Retina (tissue), 1 donor: ENCODE data around the gene FRAS1.
A peak's percentile ranks its signal among the peaks of the same experiment; 100 is the strongest.
"Not testable (repeated sequence)": the region's sequence is repeated elsewhere in the genome, so short reads cannot be mapped to it uniquely, and the experiment has no call there.

ENCODE experiments used
- DNase-seq: peaks from one replicate; pipeline ENCODE4 v3.0.0-alpha.2; 2016

Gene FRAS1, protein sequence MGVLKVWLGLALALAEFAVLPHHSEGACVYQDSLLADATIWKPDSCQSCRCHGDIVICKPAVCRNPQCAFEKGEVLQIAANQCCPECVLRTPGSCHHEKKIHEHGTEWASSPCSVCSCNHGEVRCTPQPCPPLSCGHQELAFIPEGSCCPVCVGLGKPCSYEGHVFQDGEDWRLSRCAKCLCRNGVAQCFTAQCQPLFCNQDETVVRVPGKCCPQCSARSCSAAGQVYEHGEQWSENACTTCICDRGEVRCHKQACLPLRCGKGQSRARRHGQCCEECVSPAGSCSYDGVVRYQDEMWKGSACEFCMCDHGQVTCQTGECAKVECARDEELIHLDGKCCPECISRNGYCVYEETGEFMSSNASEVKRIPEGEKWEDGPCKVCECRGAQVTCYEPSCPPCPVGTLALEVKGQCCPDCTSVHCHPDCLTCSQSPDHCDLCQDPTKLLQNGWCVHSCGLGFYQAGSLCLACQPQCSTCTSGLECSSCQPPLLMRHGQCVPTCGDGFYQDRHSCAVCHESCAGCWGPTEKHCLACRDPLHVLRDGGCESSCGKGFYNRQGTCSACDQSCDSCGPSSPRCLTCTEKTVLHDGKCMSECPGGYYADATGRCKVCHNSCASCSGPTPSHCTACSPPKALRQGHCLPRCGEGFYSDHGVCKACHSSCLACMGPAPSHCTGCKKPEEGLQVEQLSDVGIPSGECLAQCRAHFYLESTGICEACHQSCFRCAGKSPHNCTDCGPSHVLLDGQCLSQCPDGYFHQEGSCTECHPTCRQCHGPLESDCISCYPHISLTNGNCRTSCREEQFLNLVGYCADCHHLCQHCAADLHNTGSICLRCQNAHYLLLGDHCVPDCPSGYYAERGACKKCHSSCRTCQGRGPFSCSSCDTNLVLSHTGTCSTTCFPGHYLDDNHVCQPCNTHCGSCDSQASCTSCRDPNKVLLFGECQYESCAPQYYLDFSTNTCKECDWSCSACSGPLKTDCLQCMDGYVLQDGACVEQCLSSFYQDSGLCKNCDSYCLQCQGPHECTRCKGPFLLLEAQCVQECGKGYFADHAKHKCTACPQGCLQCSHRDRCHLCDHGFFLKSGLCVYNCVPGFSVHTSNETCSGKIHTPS (N-terminal part only)

DNA sequence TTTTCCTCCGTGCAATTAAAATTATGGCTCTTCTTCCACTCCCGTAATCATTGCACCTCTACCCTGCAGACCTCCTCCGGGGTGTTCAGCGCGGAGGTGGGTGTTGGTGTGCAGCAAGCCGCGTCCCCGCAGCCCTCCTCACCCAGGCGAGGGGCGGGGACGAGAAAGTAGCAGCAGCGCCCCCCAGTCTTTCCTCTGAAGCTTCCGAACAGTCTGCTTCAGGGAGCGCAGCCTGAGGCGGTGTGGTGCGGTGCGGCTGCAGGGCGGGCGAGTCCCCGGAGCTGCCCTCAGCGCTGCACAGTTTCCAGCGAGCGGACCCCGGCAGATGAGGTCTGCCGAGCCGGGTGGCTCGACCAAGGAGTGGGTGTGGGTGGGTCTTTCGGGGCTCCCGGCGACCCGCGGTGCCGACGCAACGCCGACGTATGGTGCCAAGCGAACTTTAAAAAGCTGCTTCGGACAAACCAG is at the start of gene FRAS1:
Gene FRAS1, plus strand, starts transcription at position 189 of the 465 bp plus-strand sequence. CDS start 687 bp downstream, outside the sequence.
- DNase-seq, result peak; percentile 88

DNA sequence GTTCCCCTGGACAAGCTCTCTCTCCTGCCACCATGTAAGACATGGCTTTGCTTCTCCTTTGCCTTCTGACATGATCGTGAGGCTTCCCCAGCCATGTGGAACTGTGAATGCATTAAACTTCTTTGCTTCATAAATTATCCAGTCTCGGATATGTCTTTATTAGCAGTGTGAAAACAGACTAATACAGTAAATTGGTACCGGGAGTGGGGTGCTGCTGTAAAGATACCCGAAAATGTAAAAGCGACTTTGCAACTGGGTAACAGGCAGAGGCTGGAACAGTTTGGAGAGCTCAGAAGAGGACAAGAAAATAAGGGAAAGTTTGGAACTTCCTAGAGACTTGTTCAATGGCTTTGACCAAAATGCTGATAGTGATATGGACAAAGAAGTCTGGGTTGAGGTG is 46.1 kb upstream of the FRAS1 start:
- not testable (repeated sequence) for DNase-seq

DNA sequence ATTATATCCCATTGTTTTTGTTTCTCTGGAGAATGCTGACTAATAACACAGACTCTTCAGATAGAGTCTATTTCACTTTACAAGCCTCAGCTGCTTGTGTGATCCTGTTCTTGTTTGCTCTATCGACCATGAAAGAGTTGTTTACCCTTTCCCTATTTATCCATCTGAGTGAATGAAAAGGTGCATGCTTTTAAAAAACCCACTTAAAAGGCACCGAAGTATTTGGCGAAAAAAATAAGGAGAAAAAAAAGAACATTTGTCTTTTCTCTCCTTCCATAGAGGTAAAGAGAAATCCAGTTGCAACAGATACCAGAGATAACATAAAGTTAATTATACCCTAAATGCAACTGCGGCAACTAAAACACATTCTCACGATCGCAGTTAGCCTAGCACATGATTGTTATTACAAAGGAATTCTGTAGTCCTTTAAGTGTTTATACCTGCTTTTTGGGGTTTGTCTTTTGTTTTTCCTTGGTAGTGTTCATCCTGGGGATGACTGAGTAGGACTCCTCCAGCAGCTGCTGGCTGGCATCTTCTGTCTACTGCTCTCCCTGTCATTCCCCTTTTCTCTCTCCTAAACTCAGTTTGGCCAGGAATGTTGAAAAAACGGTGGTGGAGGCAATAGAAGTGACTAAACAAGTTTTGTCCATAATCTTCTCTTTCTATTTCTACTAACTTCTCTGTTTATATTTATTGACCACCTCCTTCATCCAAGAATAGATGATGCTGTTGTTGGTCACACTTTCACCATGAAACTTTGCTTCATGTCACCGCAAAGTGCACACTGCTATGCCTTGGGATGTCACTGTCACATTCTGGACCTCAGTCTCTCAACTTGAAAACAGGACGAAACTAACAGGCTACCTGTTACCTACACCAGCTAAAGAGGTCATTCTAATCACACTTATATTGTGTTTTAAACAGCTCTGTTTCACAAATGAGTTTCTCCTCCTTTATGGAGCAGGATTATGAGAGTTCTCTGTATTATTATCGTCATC is 41.9 kb upstream of the FRAS1 start:
- DNase-seq, result no peak

DNA sequence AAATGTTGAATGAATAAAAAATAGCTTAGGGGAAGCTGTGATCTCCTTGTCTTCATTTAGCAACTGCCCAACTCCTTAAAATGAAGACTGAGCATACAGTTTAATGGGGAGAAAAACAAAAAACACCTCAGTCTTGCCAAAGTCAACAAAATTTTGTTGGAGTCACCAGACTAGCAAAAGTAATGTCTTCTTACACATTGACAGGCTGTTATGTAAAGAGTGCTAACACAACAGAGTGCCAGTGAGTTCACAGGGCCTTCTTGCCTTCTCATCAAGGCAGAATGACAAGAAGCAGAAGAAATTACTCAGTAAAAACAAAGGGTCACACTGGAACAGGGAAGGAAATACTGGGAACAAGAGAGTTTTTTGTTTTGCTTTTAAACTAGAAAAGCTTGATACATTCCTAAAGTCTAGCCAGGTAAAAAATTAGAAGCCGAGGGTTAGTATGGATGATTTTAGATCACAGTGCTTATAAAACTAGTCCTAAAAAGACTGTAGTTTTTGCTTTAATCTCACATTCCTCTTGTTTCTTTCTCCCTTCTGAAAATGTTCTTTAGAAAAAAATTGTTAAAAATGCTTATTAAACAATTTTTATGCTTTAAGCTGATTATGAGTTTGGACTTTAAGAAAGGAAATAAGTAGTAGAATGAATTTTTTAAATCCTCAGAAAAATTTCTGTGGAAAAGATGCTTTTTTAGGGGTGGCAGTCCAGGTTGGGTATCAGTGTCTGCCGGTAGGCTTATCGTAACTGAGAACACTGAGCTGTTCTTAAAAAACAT is 38.7 kb upstream of the FRAS1 start:
- DNase-seq, result no peak

DNA sequence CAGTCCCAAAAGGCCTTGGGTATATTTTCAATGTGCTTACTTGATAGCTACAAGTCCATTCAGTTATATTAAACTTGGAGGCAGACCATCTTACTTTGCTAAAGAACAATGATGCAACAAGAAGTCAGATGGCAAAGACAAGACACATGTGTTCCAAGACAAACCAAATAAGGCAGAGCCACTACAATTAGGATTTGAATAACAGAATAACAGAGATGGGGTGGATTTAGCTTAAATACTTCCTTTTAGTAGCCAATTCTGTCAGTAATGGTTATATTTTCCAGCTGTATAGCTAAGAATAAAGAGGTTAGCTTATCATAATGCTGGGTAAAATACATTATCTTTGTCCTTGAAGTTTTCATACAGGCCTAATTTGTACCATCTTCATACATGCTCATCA is 37.7 kb upstream of the FRAS1 start:
- DNase-seq, result no peak

DNA sequence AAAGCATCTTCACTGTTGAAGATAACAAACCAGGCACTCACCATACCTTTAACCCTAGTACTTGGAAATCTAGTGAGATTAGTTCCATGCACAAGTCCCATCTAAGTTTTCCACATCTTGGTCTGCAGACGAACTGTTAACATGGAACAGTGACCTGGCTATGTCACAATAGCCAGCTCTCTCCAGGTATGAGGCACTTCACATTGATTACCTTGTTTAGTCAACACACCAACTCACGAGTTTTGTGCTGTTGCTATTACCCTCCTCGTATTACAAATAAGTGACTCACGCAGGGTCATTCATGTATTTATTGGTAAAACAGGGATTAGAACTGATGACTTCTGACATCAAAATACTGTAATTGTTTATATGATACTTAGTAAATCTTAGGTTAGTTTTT is 36.4 kb upstream of the FRAS1 start:
- DNase-seq, result no peak

DNA sequence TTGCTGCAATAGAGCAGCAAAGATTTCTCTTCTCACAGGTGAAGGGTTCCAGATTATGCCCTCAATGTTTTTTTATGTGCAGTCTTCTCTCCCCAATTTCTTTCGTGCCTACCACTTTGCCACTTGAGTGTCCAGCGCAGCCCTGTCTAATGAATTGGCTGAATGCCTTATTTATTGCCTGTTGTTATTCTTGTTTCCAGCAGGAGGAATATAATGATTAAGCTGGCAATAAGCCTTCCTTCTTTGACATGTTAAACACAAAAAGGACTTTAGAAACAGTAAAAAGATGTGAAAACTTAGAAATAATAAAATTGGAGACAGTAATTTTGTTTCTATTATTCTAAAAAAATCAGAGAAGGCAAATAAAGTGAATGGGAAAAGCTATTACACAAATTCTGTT is 34.6 kb upstream of the FRAS1 start:
- no peak for DNase-seq

DNA sequence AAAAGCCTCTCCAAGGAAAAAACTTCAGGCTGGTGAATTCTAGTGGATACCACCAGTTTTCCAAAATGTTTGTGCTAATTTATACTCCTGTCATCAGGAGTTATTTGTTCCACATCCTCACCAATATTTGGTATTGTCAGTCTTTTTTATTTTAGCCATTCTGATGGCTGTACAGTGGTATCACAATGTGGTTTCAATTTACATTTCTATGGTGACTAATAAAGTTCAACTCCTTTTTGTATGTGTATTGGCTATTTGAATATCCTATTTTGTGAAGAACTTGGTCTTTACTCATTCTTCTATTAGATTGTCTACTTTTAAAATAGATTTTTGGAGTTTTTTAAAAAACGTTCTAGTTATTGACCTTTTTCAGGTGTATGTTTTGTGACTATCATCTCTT is 33.0 kb upstream of the FRAS1 start:
- no peak for DNase-seq

DNA sequence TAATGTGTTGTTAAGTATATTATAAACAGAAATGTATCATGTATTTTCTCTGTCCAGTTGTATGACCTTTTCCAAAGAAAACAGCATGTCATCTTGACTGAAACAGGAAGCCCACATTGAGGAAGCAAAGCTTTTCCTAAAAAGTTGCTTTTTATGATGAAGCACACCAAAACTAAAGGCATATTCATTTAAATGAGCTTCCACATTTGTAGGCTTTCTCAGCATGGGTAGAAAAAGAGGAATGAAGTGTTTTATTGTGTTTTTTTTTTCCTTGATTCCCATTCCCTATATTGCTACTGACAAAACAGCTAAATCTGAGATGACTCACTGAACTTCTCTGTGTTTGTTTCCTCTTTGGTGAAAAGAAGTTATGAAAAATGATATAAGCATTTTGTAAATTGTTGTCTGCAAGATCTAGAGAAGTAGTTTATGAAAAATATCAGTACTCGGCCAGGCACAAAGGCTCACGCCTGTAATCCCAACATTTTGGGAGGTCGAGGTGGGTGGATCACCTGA is 32.5 kb upstream of the FRAS1 start:
- DNase-seq, result no peak

DNA sequence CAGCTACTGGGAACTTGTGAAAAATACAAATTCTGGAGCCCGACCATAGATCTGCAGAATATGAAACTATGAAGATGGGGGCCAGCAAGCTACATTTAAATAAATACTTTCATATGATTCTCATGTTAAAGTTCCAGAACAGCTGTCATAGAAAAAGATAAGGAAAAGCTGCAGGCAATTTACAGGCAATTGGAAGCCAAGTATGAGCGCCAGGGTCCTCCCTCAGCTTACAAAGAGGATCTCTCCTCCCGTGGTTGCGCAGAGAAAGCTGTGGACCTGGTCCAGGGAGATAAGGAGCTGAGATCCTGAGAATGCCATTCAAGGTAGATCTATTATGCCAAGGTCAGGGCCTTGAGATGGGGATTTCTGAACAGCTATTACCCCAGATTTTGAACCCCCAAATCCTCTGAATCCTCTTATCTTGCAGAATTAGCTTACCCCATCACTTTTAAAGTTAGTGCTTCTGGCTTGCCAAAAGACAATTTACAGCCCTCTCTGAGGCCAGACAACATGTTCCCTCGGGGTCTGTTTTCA is 25.6 kb upstream of the FRAS1 start:
- no peak for DNase-seq

DNA sequence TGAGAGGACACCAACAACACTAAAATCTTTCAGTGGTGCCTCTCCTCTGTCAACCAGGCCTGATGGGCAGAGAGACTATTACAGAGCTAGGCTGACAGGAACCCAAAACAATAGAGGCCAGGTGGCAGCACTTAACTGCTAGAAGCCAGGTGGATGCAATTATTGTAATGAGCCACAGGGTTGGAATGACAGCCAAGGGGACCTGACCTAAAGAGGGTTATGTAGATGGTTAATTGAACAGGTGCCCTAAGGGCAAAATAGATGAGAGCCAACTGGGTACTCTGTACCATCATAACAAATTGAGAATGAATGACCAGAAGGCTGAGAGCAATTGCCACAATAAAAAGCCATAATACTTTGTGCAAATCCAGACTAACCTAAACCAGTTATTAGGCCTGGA is 24.7 kb upstream of the FRAS1 start:
- no peak for DNase-seq

DNA sequence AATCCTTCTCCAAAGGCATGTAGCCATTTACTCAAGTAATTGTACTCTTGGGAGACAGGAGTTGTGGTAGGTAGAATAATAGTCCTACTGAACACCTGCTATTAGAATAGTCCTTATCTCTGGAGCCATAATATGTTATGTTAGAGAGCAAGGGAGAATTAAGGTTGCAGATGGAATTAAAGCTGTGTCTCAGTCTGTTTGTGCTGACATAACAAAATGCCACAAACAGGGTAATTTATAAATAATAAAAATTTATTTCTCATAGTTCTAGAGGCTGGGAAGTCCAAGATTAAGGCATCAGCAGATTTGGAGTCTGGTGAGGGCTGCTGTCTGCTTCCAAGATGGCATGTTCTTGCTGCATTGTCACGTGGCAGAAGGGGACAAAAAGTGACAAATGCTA is 24.2 kb upstream of the FRAS1 start:
- no peak for DNase-seq

DNA sequence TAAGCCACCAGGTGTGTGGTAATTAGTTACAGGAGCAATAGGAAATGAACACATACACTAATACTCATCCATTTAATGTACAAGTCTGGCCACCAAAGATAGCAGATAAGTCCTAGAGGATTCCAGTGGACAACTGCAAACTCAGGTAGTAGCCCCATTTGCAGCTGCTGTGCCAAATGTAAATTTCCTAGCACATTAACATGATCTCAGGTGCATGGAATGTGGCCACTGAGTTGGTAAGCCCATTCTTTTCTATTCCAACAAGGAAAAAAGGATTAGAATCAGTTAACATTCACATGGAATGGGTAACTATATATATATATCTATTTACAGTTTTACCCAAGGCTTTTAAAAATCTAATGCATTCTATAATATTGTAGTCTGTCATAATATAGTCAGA is 23.3 kb upstream of the FRAS1 start:
- no peak for DNase-seq

DNA sequence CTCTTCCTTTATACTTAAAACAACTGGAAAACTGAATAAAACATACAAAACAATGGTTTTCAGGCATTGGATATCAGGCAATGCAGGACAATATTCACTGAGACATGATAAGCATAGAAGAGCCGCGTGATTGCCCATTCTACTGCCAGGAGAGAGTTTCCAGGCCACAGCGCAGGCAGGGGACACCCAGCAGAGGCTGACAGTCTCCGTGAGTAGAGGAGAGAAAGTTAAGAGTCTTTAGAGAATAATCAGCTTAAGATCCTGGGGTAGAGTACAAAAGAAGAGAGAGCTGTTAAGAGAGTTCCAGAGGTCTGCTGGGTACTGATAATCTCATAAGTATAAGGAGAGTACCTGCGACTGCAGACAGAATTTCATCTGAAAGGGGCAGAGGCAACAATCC is 18.4 kb upstream of the FRAS1 start:
- peak; percentile 16 for DNase-seq

DNA sequence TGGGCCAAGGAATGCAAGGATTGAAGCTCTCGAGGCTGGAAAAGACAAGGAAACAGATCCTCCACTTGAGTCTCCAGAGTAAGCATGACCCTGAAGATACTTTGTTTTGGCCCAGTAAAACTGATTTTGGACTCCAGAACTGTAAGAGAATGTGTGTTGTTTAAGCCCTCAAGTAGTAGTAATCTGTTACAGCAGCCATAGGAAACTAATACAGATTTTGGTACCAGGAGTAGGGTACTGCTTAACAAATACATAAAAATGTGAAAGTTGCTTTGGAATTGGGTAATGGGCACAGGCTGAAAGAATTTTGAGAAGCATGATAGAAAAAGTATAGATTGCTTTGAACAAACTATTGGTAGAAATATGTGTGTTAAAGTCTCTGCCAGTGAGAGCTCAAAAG is 17.4 kb upstream of the FRAS1 start:
- no peak for DNase-seq

DNA sequence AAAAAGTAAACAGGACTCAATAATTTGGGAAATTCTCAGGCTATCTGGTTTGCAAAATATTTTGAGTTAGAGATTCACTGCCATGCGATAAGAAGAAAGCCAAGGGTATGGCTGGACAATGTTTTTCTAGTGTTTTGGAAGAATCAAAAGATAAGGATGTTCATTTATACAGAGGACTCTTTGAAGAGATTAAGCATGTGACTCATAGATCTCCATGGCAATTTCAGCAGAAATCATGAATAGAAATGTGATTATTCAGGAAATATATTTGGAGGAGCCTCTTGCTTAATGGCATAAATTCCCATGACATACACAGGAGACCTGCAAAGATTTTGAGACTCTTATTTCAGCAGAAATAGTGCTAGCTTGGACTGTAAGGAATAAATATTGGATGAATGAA is 16.7 kb upstream of the FRAS1 start:
- no peak for DNase-seq

DNA sequence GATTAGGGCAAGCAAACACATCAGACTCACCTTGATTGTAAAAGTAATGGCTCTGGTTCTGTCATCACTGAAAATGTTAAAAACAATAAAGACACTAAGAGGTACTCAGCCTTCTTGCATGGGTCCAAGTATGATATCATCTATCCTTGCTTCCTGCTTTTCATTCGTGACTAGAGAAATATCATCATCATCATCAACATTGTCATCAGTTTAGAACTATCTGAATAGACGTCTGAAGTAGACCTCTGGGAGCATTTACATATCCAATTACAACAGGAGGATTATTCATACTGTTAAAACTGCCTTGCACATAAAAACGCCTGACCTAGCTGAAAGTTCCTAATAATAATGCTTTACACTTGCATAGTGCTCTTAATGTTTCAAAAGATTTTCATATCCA is 9.8 kb upstream of the FRAS1 start:
- no peak for DNase-seq

DNA sequence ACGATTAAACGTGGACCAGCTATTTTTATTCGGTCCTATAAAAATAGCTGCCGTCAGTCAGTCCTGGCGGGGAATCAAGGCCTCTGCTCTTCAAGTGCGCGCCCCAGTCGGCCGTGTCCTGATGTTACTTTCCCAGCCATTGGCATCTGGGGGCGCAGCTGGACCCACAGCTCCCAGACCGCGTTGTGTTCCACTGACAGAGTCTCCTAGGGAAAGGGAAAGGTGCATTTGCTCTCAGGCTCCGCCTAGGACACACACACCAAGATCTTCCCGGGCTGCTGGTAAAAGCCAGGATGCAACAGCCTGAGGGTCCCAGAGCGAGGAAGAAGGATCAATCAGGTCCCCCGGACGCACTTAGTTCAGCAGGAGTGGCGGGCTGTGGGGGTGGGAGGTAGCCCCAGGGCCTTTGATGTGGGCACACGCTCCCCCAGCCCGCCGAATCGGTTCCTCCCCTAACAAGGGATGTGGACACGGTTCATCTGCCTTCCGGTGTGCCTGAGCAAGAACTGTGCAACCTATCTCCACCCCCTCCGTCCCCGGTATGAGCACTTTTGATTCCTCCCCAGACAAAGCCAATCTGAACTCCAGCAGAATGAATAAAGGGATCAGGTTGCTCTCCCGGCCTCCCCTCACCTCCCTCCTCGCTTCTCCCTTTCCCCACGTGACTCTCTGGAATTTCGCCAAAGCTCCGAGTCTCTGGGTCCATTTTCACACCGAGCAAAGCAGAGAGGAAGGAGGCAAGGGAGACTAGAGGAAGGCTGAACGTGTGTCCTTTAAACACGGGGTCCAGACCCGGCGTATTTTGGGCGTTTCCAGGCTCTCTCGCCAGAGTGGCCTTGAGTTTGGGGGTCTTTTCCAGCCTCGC is 626 bp upstream of the FRAS1 start:
- DNase-seq, result peak; percentile 88

DNA sequence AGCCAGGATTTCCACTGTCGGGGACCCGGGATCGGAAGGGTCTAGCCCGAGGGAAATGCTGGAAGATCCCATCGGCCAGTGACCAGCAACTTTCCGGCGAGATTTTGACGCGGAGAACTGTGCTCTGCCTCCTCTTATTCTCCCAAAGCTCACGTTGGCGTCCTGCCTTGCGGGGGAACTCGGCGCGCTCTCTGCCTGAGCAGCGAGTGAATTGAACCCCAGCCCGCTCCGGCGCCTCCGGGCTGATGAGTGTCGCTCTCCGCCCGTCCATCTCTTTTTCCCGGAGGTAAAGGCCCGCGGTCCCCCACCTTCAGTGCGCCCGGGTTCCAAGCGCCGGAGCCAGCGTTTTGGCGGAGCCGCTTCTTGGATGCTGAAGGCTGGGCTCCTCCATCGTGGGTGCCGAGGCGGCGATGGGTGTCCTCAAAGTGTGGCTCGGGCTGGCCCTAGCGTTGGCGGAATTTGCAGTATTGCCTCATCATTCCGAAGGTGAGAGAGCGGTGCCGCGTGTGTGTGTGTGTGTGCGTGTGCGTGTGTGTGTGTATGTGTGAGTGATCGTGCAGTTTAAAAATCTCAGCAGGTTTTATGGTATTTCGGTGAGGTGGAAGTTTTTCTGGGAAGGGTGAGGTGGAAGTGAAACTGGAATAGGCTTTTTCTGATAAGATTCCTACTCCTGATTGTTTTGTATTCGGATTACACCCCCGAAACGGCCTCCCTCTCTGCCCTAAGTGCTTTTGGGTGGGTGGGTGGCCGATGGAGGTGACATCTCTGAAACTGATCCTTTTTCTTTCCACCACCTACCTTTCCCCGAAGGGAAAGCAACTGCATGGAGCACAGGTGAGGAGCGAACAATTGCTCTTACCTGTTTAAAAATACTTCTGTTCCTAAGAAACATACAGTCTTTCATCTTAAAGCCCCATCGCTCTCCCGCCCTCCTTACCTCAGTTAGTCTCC is 752 bp downstream of the FRAS1 start:
- peak; percentile 88 for DNase-seq
